ENCODE measurements around the gene ST6GALNAC6.

The ST6GALNAC6 gene

DNA sequence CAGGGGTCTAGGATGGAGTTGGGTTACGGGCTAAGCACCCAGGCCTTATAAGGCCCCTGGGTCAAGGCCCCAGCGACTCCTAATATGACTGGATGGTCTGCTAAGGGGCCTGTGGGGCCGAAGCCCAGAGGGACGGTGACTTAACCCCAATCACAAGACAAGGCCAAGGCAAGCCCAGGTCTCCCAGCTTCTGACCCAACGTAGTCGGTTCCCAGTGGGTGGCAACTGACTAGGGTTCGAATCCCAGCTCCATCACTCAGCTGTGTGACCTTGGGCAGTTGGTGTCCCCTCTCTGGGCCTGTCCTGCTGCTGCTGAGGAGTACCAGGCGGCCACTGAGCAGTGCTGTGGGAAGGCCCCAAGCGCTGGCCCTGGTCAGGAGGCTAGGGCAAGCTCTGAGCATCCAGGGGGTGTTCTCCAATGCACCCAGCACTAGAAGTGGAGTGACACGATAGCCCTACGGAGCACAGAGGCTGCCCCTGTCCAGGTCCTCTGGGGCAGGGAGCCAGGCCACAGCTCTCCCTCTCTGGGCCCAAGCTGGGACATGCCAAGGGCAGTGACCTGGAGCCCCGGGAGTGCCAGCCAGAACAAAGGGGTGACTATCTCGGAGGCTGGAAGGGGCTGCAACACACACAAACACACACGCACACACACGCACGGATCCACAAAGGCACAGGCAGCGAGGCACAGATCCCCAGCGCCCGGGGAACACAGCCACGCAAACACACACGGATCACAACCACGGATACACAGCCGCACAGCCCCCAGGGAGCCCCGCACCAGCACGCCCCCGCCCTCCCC lies 22.4 kb downstream of the ST6GALNAC6 start:
- Histone ChIP-seq H4K91ac (ENCODE audit: low read length) (peak overlapping the region; percentile 96), H3K18ac (ENCODE audit: low read depth in 1 of 2, low read length in 2 of 2) (peak overlapping the region; percentile 80 to 94), H2BK12ac (ENCODE audit: low read length in 2 of 2) (peak overlapping the region in 1 of 2 experiments; percentile 47), H3K4me3 (ENCODE audit: insufficient read depth in 1 of 2, low read depth in 1 of 2, low read length in 2 of 2) (peak overlapping the region; percentile 57 to 90), H3K9me3 (ENCODE audit: control insufficient read depth, low read length) (no peaks in the 10 kb centered on the region), H3K4ac (ENCODE audit: low read depth in 1 of 2, low read length in 2 of 2) (peak overlapping the region; percentile 94), H2BK15ac (ENCODE audit: low read depth, poor library complexity, severe bottlenecking) (peak overlapping the region; percentile 65), H3K4me1 (ENCODE audit: control insufficient read depth, insufficient read depth, low read depth, low read length) (peaks cover 43% of the 10 kb centered on the region), H3K36me3 (ENCODE audit: control insufficient read depth in 1 of 2, insufficient read depth in 2 of 2, low read depth in 1 of 2, low read length in 2 of 2) (peaks cover 20 to 25% of the 10 kb centered on the region in 2 experiments), H3K79me1 (replicated peaks; ENCODE audit: low read length, poor library complexity, severe bottlenecking) (peaks cover 19% of the 10 kb centered on the region), H3K27me3 (ENCODE audit: control insufficient read depth in 1 of 2, insufficient read depth in 1 of 2, low read length in 2 of 2) (no peaks in the 10 kb centered on the region), H3K14ac (ENCODE audit: low read length in 2 of 2) (peak overlapping the region; percentile 35 to 43), H3K23ac (ENCODE audit: low read length in 2 of 2) (peak overlapping the region in 1 of 2 experiments; percentile 63), H2BK5ac (ENCODE audit: low read depth, low read length, poor library complexity, severe bottlenecking) (no peak overlapping the region), H2AFZ (ENCODE audit: low read depth, low read length) (no peak overlapping the region), H3K9ac (ENCODE audit: low read length) (peak overlapping the region; percentile 93), H4K8ac (ENCODE audit: low read length) (peak overlapping the region; percentile 88), H3K4me2 (ENCODE audit: low read length, poor library complexity, severe bottlenecking) (peak overlapping the region; percentile 93), H3K27ac (ENCODE audit: low read length, poor library complexity, severe bottlenecking) (no peak overlapping the region), H2BK120ac (ENCODE audit: low read depth, low read length) (peak overlapping the region; percentile 86), H2AK5ac (ENCODE audit: low read length, severe bottlenecking) (peak overlapping the region; percentile 57)
- DNase-seq, result peak; percentile 52
- 45% methylated on average over 19 of the region's 26 CpGs for WGBS

DNA sequence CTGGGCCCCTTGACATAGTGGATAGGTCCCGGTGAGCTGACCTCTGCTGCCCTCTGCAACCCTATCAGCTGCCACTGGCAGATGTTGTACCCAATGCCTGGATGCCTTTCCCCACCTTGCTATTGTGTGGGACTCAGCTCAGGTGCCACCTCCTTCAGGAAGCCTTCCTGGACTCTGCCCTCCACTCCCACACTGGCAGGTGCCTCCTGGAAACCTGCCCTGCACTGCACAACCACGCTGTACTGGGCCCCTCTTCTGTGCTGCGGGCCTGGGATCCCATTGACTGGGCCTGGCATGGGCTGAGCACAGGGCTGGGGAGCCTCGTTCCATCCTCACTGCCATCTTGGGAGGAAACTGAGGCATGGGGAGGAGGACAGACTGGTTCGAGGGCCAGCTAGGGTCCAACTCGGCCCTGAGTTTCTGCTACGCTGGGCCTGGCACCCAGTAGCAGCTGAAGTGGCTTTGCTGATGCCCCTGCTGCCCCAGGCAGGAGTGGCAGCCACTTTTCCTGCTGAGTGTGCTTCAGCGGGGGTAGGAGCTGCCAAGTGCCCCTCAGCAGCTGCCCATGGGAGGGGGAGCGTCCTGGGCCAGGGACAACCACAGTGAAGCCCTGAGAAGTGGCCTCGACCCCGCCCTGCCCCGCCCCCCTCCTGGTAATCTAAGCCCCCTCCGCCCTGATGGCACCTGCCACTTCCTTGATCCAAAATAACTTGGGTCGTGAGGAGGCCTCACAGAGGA lies 23.2 kb downstream of the ST6GALNAC6 start:
- peak overlapping the region; percentile 51 for H2BK120ac ChIP-seq (ENCODE audit: low read depth, low read length)
- no peaks in the 10 kb centered on the region for H3K27me3 ChIP-seq (ENCODE audit: control insufficient read depth in 1 of 2, insufficient read depth in 1 of 2, low read length in 2 of 2)
- WGBS, result 89% methylated on average over 11 of the region's 14 CpGs
- H3K9me3 ChIP-seq (ENCODE audit: control insufficient read depth, low read length), result no peaks in the 10 kb centered on the region
- peak overlapping the region; percentile 65 to 90 for H3K18ac ChIP-seq (ENCODE audit: low read depth in 1 of 2, low read length in 2 of 2)
- peak overlapping the region; percentile 5 for H2AK5ac ChIP-seq (ENCODE audit: low read length, severe bottlenecking)
- H4K8ac ChIP-seq (ENCODE audit: low read length), result peak overlapping the region; percentile 56
- H3K27ac ChIP-seq (ENCODE audit: low read length, poor library complexity, severe bottlenecking), result no peak overlapping the region
- no peak for DNase-seq
- H2BK5ac ChIP-seq (ENCODE audit: low read depth, low read length, poor library complexity, severe bottlenecking), result no peak overlapping the region
- H3K79me1 ChIP-seq (replicated peaks; ENCODE audit: low read length, poor library complexity, severe bottlenecking), result peaks cover 19% of the 10 kb centered on the region
- H3K9ac ChIP-seq (ENCODE audit: low read length), result peak overlapping the region; percentile 93
- H3K36me3 ChIP-seq (ENCODE audit: control insufficient read depth in 1 of 2, insufficient read depth in 2 of 2, low read depth in 1 of 2, low read length in 2 of 2), result peaks cover 28 to 33% of the 10 kb centered on the region in 2 experiments
- H3K4ac ChIP-seq (ENCODE audit: low read depth in 1 of 2, low read length in 2 of 2), result peak overlapping the region; percentile 56 to 94
- H3K14ac ChIP-seq (ENCODE audit: low read length in 2 of 2), result peak overlapping the region in 1 of 2 experiments; percentile 80
- H3K23ac ChIP-seq (ENCODE audit: low read length in 2 of 2), result peak overlapping the region in 1 of 2 experiments; percentile 51
- peak overlapping the region; percentile 13 for H3K4me2 ChIP-seq (ENCODE audit: low read length, poor library complexity, severe bottlenecking)
- H4K91ac ChIP-seq (ENCODE audit: low read length), result peak overlapping the region; percentile 87
- H2AFZ ChIP-seq (ENCODE audit: low read depth, low read length), result no peak overlapping the region
- peaks cover 43% of the 10 kb centered on the region for H3K4me1 ChIP-seq (ENCODE audit: control insufficient read depth, insufficient read depth, low read depth, low read length)
- H2BK12ac ChIP-seq (ENCODE audit: low read length in 2 of 2), result peak overlapping the region; percentile 29 to 61
- peak overlapping the region; percentile 34 for H2BK15ac ChIP-seq (ENCODE audit: low read depth, poor library complexity, severe bottlenecking)
- H3K4me3 ChIP-seq (ENCODE audit: insufficient read depth in 1 of 2, low read depth in 1 of 2, low read length in 2 of 2), result peak overlapping the region in 1 of 2 experiments; percentile 90

DNA sequence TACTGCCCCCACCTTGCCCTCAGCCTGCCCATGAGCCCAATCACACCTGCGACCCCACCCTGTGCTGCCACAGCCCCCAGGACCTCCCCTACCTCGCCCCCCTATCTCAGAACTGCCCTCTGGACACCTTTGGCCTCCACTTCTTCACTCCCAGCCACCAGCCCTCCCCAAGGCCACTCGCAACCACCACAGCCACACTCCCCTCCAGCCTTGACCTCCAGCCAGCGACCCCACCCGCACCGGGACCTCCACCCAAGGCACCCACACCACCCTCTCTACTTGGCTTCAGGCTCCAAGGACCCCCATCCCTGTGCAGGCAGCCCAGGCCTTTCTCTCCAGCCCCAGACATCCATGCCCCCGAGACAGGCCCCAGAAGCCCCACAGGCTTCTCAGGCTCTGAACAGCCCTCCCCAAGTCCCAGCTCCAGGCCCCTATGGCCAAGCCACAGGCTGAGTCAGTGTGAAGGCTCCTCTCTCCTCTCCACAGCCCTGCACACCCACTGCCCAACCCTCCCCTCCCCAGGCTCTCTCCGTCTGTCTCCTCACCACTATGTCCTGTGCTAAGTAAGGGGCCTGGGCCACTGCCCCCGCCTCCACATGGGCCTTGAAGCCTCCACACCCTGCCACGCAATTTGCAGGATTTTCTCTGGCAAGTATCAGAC lies 24.0 kb downstream of the ST6GALNAC6 start:
- no peaks in the 10 kb centered on the region for H3K9me3 ChIP-seq (ENCODE audit: control insufficient read depth, low read length)
- H3K4me2 ChIP-seq (ENCODE audit: low read length, poor library complexity, severe bottlenecking), result peak overlapping the region; percentile 30
- peak overlapping the region in 1 of 2 experiments; percentile 75 for H3K4me3 ChIP-seq (ENCODE audit: insufficient read depth in 1 of 2, low read depth in 1 of 2, low read length in 2 of 2)
- H2BK120ac ChIP-seq (ENCODE audit: low read depth, low read length), result peak overlapping the region; percentile 19
- DNase-seq, result peak; percentile 83
- peak overlapping the region in 1 of 2 experiments; percentile 90 for H3K14ac ChIP-seq (ENCODE audit: low read length in 2 of 2)
- H3K27me3 ChIP-seq (ENCODE audit: control insufficient read depth in 1 of 2, insufficient read depth in 1 of 2, low read length in 2 of 2), result no peaks in the 10 kb centered on the region
- H3K4me1 ChIP-seq (ENCODE audit: control insufficient read depth, insufficient read depth, low read depth, low read length), result peaks cover 43% of the 10 kb centered on the region
- peak overlapping the region; percentile 77 for H3K9ac ChIP-seq (ENCODE audit: low read length)
- H3K4ac ChIP-seq (ENCODE audit: low read depth in 1 of 2, low read length in 2 of 2), result peak overlapping the region; percentile 43 to 65
- H3K18ac ChIP-seq (ENCODE audit: low read depth in 1 of 2, low read length in 2 of 2), result peak overlapping the region; percentile 65 to 95
- H3K23ac ChIP-seq (ENCODE audit: low read length in 2 of 2), result peak overlapping the region in 1 of 2 experiments; percentile 51
- H4K91ac ChIP-seq (ENCODE audit: low read length), result peak overlapping the region; percentile 87
- peak overlapping the region; percentile 56 for H4K8ac ChIP-seq (ENCODE audit: low read length)
- H2BK12ac ChIP-seq (ENCODE audit: low read length in 2 of 2), result peak overlapping the region; percentile 29 to 82
- H2BK15ac ChIP-seq (ENCODE audit: low read depth, poor library complexity, severe bottlenecking), result peak overlapping the region; percentile 55
- H2AFZ ChIP-seq (ENCODE audit: low read depth, low read length), result no peak overlapping the region
- H3K79me1 ChIP-seq (replicated peaks; ENCODE audit: low read length, poor library complexity, severe bottlenecking), result peaks cover 19% of the 10 kb centered on the region
- no peak overlapping the region for H2BK5ac ChIP-seq (ENCODE audit: low read depth, low read length, poor library complexity, severe bottlenecking)
- peaks cover 35 to 41% of the 10 kb centered on the region in 2 experiments for H3K36me3 ChIP-seq (ENCODE audit: control insufficient read depth in 1 of 2, insufficient read depth in 2 of 2, low read depth in 1 of 2, low read length in 2 of 2)
- 70% methylated on average over 10 of the region's 10 CpGs for WGBS
- H2AK5ac ChIP-seq (ENCODE audit: low read length, severe bottlenecking), result peak overlapping the region; percentile 43
- no peak overlapping the region for H3K27ac ChIP-seq (ENCODE audit: low read length, poor library complexity, severe bottlenecking)

Measured in mesenchymal stem cell (in vitro differentiated cells and primary cell).